ENCODE results near the gene CCDC188. TPM values are rescaled to one million over a fixed set of nuclear protein-coding genes. Genes with fewer than 3 reads are reported as not detected.

The CCDC188 gene
- total RNA-seq, 2 donors from 2014 or later, result 0.36 TPM; not detected in 1

GRCh38 chr22:20142711-20143621, 7.9 kb downstream of the CCDC188 start:
- DNase-seq (ENCODE audit: low spot score) (no peak), ATAC-seq (no peak)
- Mint-ChIP-seq H3K4me3 (no peak overlapping the region), H3K27ac (no peak overlapping the region), H3K36me3 (no peaks in the 10 kb centered on the region), H3K9me3 (no peaks in the 10 kb centered on the region), H3K27me3 (no peaks in the 10 kb centered on the region), H3K4me1 (ENCODE audit: low read depth in 2 of 2) (peaks cover 0 to 9% of the 10 kb centered on the region in 2 donors)

DNA sequence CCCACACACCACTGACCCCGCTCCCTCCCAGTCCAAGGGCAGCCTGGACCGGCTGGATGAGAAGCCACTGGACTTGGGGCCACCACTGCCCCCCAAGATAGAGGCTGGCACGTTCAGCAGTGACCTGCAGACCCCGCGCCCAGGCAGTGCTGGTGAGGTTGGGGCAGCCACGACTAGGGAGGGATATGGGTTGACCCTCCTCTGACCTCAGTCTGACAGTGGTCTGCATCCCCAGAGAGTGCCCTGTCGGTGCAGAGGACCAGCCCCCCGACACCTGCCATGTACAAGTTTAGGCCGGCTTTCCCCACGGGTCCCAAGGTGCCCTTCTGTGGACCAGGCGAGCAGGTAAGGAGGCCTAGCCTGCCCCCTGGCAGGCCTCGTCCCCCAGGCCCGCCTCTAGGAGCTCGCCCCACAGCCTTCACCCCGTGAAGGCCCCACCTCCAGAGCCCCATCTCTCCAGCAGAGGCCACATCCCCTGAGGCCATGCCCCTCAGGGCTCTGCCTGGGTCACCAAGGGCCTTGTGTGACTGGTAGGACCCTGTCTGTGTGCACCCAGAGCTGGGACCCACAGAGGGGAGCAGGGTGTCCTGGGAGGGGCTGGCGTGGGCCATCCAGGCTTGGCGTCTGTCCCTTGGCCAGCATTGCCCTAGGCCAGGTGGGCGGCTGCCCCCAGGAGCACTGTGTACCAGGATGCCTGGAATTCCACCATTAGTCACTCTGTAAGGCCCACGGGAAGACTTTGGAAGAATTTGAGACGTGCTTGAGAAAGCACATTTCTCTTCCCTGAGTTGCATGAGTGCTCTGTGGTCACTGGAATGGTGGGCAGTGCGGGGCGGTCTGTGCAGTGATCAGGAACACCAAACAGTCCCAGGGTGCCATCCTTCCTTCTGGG, 9.4 kb downstream of the CCDC188 start:
- Mint-ChIP-seq H3K27ac (no peak overlapping the region), H3K27me3 (no peaks in the 10 kb centered on the region), H3K4me3 (no peak overlapping the region), H3K36me3 (no peaks in the 10 kb centered on the region), H3K9me3 (no peaks in the 10 kb centered on the region), H3K4me1 (ENCODE audit: low read depth in 2 of 2) (peaks cover 0 to 15% of the 10 kb centered on the region in 2 donors)
- DNase-seq (ENCODE audit: low spot score) (no peak), ATAC-seq (no peak)

GRCh38 chr22:20140521-20140964, 10.3 kb downstream of the CCDC188 start:
- Mint-ChIP-seq H3K4me3 (no peak overlapping the region), H3K36me3 (no peaks in the 10 kb centered on the region), H3K4me1 (ENCODE audit: low read depth in 2 of 2) (peaks cover 0 to 18% of the 10 kb centered on the region in 2 donors), H3K27me3 (no peaks in the 10 kb centered on the region), H3K27ac (no peak overlapping the region), H3K9me3 (no peaks in the 10 kb centered on the region)
- ATAC-seq (no peak), DNase-seq (ENCODE audit: low spot score) (no peak)

- H3K27ac Mint-ChIP-seq, result no peak overlapping the region
- H3K4me3 Mint-ChIP-seq, result no peak overlapping the region
- DNase-seq (ENCODE audit: low spot score), result no peak
- H3K9me3 Mint-ChIP-seq, result no peaks in the 10 kb centered on the region
- peaks cover 0 to 18% of the 10 kb centered on the region in 2 donors for H3K4me1 Mint-ChIP-seq (ENCODE audit: low read depth in 2 of 2)
- H3K36me3 Mint-ChIP-seq, result no peaks in the 10 kb centered on the region
- no peaks in the 10 kb centered on the region for H3K27me3 Mint-ChIP-seq
- ATAC-seq, result no peak
Measured at GRCh38 chr22:20140107-20140445, 10.8 kb downstream of the CCDC188 start.

DNA sequence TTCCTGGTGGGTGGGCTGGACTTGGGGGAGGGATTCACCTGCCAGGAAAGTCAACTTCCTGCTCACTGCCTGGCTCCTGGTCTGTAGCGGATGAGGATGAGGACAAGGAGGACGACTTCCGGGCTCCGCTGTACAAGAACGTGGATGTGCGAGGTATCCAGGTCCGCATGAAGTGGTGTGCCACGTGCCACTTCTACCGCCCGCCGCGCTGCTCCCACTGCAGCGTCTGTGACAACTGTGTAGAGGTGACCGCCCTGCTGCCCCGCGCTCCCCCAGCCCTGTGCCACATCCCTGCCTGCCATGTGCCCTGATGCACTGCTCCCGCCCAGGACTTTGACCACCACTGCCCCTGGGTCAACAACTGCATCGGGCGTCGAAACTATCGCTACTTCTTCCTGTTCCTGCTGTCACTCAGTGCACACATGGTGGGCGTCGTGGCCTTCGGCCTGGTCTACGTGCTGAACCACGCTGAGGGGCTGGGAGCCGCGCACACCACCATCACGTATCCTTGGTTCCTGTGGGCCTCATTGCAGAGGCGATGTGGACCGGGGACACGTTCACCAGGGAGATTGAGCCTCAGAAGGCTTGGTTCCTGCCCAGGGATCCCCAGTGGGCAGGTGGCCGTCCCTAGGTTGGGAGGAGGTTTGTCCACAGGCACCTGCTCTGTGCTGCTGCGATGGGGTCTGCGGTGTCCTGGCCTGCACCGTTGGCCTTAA, 11.3 kb downstream of the CCDC188 start:
- no peaks in the 10 kb centered on the region for H3K27me3 Mint-ChIP-seq
- ATAC-seq (no peak), DNase-seq (ENCODE audit: low spot score) (no peak)
- H3K4me1 Mint-ChIP-seq (ENCODE audit: low read depth in 2 of 2), result peaks cover 0 to 18% of the 10 kb centered on the region in 2 donors
- H3K36me3 Mint-ChIP-seq, result no peaks in the 10 kb centered on the region
- no peak overlapping the region for H3K4me3 Mint-ChIP-seq
- H3K9me3 Mint-ChIP-seq, result no peaks in the 10 kb centered on the region
- H3K27ac Mint-ChIP-seq, result no peak overlapping the region

GRCh38 chr22:20138868-20139267, 12.0 kb downstream of the CCDC188 start:
- H3K4me1 Mint-ChIP-seq (ENCODE audit: low read depth in 2 of 2), result peaks cover 0 to 18% of the 10 kb centered on the region in 2 donors
- H3K27me3 Mint-ChIP-seq, result no peaks in the 10 kb centered on the region
- H3K36me3 Mint-ChIP-seq, result no peaks in the 10 kb centered on the region
- H3K9me3 Mint-ChIP-seq, result no peaks in the 10 kb centered on the region
- ATAC-seq, result no peak
- H3K27ac Mint-ChIP-seq, result no peak overlapping the region
- no peak overlapping the region for H3K4me3 Mint-ChIP-seq
- DNase-seq (ENCODE audit: low spot score), result no peak

GRCh38 chr22:20138417-20138738, 12.5 kb downstream of the CCDC188 start:
- no peak overlapping the region for H3K4me3 Mint-ChIP-seq
- no peaks in the 10 kb centered on the region for H3K9me3 Mint-ChIP-seq
- H3K27me3 Mint-ChIP-seq, result no peaks in the 10 kb centered on the region
- DNase-seq (ENCODE audit: low spot score) (no peak), ATAC-seq (no peak)
- peaks cover 0 to 18% of the 10 kb centered on the region in 2 donors for H3K4me1 Mint-ChIP-seq (ENCODE audit: low read depth in 2 of 2)
- H3K36me3 Mint-ChIP-seq, result no peaks in the 10 kb centered on the region
- no peak overlapping the region for H3K27ac Mint-ChIP-seq

- no peak overlapping the region for H3K27ac Mint-ChIP-seq
- no peaks in the 10 kb centered on the region for H3K27me3 Mint-ChIP-seq
- DNase-seq (ENCODE audit: low spot score) (no peak), ATAC-seq (no peak)
- H3K9me3 Mint-ChIP-seq, result no peaks in the 10 kb centered on the region
- peaks cover 0 to 21% of the 10 kb centered on the region in 2 donors for H3K4me1 Mint-ChIP-seq (ENCODE audit: low read depth in 2 of 2)
- H3K36me3 Mint-ChIP-seq, result no peaks in the 10 kb centered on the region
- H3K4me3 Mint-ChIP-seq, result no peak overlapping the region
Measured at GRCh38 chr22:20137671-20138416, 13.0 kb downstream of the CCDC188 start.

GRCh38 chr22:20137113-20137512, 13.7 kb downstream of the CCDC188 start:
- H3K4me1 Mint-ChIP-seq (ENCODE audit: low read depth in 2 of 2), result peaks cover 0 to 22% of the 10 kb centered on the region in 2 donors
- H3K9me3 Mint-ChIP-seq, result no peaks in the 10 kb centered on the region
- no peaks in the 10 kb centered on the region for H3K27me3 Mint-ChIP-seq
- no peaks in the 10 kb centered on the region for H3K36me3 Mint-ChIP-seq
- ATAC-seq, result no peak
- H3K27ac Mint-ChIP-seq, result no peak overlapping the region
- H3K4me3 Mint-ChIP-seq, result no peak overlapping the region
- DNase-seq (ENCODE audit: low spot score), result no peak

GRCh38 chr22:20136603-20136873, 14.3 kb downstream of the CCDC188 start:
- no peaks in the 10 kb centered on the region for H3K27me3 Mint-ChIP-seq
- H3K4me1 Mint-ChIP-seq (ENCODE audit: low read depth in 2 of 2), result peaks cover 0 to 22% of the 10 kb centered on the region in 2 donors
- DNase-seq (ENCODE audit: low spot score), result no peak
- no peaks in the 10 kb centered on the region for H3K9me3 Mint-ChIP-seq
- H3K36me3 Mint-ChIP-seq, result no peaks in the 10 kb centered on the region
- no peak overlapping the region for H3K27ac Mint-ChIP-seq
- no peak for ATAC-seq
- H3K4me3 Mint-ChIP-seq, result no peak overlapping the region

DNA sequence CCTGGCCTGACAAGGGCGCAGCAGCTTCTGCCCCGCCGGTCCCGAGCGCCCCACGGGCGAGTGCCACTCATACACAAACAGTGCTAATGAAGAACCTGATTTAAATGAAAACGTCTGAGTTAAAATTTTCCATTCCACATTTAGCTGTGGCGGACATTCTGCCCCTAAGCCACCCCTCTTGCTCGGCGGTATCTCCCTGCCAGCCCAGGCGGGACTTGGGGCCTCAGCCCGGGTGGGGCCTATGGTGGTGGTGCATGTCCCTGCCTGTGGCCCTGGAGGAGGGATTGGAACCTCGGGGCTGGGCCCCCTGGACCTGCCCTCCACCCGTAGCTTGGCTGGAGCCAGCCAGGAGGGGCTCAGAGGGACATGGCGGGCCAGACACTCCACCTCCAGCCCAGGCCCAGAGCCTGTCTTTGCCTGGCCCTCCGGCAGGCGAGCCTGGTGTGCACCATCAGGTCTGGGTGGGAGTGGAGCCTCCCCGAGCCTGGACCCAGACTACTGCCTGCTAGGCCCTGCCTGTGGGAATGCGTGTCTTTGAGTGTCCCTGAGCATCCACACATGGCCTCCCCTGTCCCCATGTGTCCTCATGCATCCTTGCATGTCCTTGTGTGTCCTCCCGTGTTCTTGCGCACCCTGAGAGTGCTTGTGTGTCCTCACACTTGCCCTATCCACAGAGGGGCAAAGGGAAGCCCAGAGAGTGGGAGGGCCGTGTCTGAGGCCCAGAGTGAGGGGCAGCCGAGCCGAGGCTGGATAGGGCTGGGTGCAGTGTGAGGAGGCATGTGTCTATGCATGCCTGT, 14.9 kb downstream of the CCDC188 start:
- no peak overlapping the region for H3K4me3 Mint-ChIP-seq
- no peaks in the 10 kb centered on the region for H3K27me3 Mint-ChIP-seq

GRCh38 chr22:20135265-20135664, 15.6 kb downstream of the CCDC188 start:
- no peak for DNase-seq (ENCODE audit: low spot score)
- H3K36me3 Mint-ChIP-seq, result no peaks in the 10 kb centered on the region
- ATAC-seq, result no peak
- no peaks in the 10 kb centered on the region for H3K9me3 Mint-ChIP-seq
- H3K27ac Mint-ChIP-seq, result no peak overlapping the region
- H3K4me1 Mint-ChIP-seq (ENCODE audit: low read depth in 2 of 2), result peaks cover 0 to 22% of the 10 kb centered on the region in 2 donors
- no peak overlapping the region for H3K4me3 Mint-ChIP-seq
- no peaks in the 10 kb centered on the region for H3K27me3 Mint-ChIP-seq

More for the DNA sequence above, 14.9 kb downstream of the CCDC188 start:
- H3K27ac Mint-ChIP-seq, result no peak overlapping the region
- peaks cover 0 to 22% of the 10 kb centered on the region in 2 donors for H3K4me1 Mint-ChIP-seq (ENCODE audit: low read depth in 2 of 2)
- H3K9me3 Mint-ChIP-seq, result no peaks in the 10 kb centered on the region
- no peaks in the 10 kb centered on the region for H3K36me3 Mint-ChIP-seq
- ATAC-seq (no peak), DNase-seq (ENCODE audit: low spot score) (no peak)
